VCaP (cell line): Measurements from ENCODE around the gene METTL13.

Experiments
- H3K27ac ChIP-seq: fragments of 450-650 bp; 2 replicates; pipeline ENCODE4 v1.5.1; 2017
- CTCF ChIP-seq: fragments of 450-650 bp; conservative IDR thresholded peaks from 2 replicates; pipeline ENCODE4 v1.5.1; 2017; ENCODE audit warnings: mild to moderate bottlenecking, moderate library complexity

The METTL13 gene

GRCh38 chr1:171802207-171802606, 20.7 kb downstream of the METTL13 start:
- no peak overlapping the region for H3K27ac ChIP-seq
- no peak for TF ChIP-seq CTCF

- no peak for TF ChIP-seq CTCF
- H3K27ac ChIP-seq: no peak overlapping the region
Measured at GRCh38 chr1:171803045-171803444, 21.6 kb downstream of the METTL13 start.

- TF ChIP-seq CTCF: no peak
- H3K27ac ChIP-seq: no peak overlapping the region
Measured at GRCh38 chr1:171803461-171804022, 22.1 kb downstream of the METTL13 start.

GRCh38 chr1:171805395-171806115, 24.1 kb downstream of the METTL13 start:
- TF ChIP-seq CTCF: no peak
- H3K27ac ChIP-seq: no peak overlapping the region

- no peak overlapping the region for H3K27ac ChIP-seq
- TF ChIP-seq CTCF: no peak
Measured at GRCh38 chr1:171807556-171807955, 26.1 kb downstream of the METTL13 start.

- no peak overlapping the region for H3K27ac ChIP-seq
Measured at GRCh38 chr1:171809834-171810233, 28.4 kb downstream of the METTL13 start.

GRCh38 chr1:171811672-171812071, 30.2 kb downstream of the METTL13 start:
- no peak overlapping the region for H3K27ac ChIP-seq
- TF ChIP-seq CTCF: no peak

More at GRCh38 chr1:171809834-171810233, 28.4 kb downstream of the METTL13 start:
- TF ChIP-seq CTCF: no peak
